H1 (cell line): ENCODE data around the gene ANAPC16. TPM values are rescaled to one million over a fixed set of nuclear protein-coding genes. Genes with fewer than 3 reads are reported as not detected.

Experiments used
- CBX5 ChIP-seq: fragments of 300-800, 300-1000 bp; sonication (generic); IDR thresholded peaks from 2 replicates; pipeline ENCODE4 v1.7.1; 2016; ENCODE audit warnings: antibody characterized with exemption, low read length, low read depth
- EP300 ChIP-seq, 2 experiments: IDR thresholded peaks; 1 replicate in 1 of 2; 2 replicates in 1 of 2; pipeline ENCODE4 v1.6.1; 2011 to 2012; ENCODE audit warnings: low read depth in 2 of 2, low read length in 2 of 2, mild to moderate bottlenecking in 2 of 2, borderline replicate concordance in 1 of 2, inconsistent platforms in 1 of 2, moderate library complexity in 1 of 2
- HDAC6 ChIP-seq: IDR thresholded peaks from one replicate; pipeline ENCODE4 v1.7.1; 2012; ENCODE audit warnings: low read depth, mild to moderate bottlenecking, inconsistent platforms, low read length, moderate library complexity
- KDM1A ChIP-seq: fragments of 200-600, 300-600 bp; sonication (generic); IDR thresholded peaks from 2 replicates; pipeline ENCODE4 v1.7.1; 2016; ENCODE audit warnings: mild to moderate bottlenecking, low read length, borderline replicate concordance
- MAX ChIP-seq: IDR thresholded peaks from 2 replicates; pipeline ENCODE4 v1.6.1; 2012; ENCODE audit warnings: inconsistent platforms
- PHF8 ChIP-seq: fragments of 200-600 bp; sonication (generic); conservative IDR thresholded peaks from 2 replicates; pipeline ENCODE4 v1.7.1; 2012; ENCODE audit warnings: low read depth, mild to moderate bottlenecking, inconsistent platforms, low read length, moderate library complexity
- TBP ChIP-seq: IDR thresholded peaks from 2 replicates; pipeline ENCODE4 v1.6.1; 2011; ENCODE audit warnings: low read depth, low read length, improper control_type of control experiment
- polyA plus RNA-seq, 7 experiments: library from polyadenylated mRNA; depleted of rRNA in 3 of 7; stranded (reverse) in 5 of 7; unstranded in 2 of 7; fragments of >200 nt in 5 of 7; fragments of 200-250 nt in 2 of 7; gene quantifications; 1 replicate in 5 of 7; 2 replicates in 1 of 7; 4 replicates in 1 of 7; pipeline versions ENCODE4 v1.2.1 to v1.2.3, GENCODE V29; 2011 to 2013; ENCODE audit warnings: missing spikeins in 2 of 7, mixed read lengths in 2 of 7
- total RNA-seq: library from RNA; stranded (reverse); fragmentation: NEBNext Ultra II Directional; extraction: Animal tissue kit (Norgen Biotek cat#: 25700); gene quantifications from 2 replicates; pipeline ENCODE4 v1.2.1, GENCODE V29; 2021

ANAPC16 gene
- total and polyA plus RNA-seq, 2 of the 8 experiments (the other 6 are each of a cell fraction or from before 2014, with no cell fraction given) = 53.1 to 57.4 TPM

GRCh38 chr10:72170733-72171132 is 45.1 kb upstream of the ANAPC16 start (continued):
- TF ChIP-seq PHF8 = no peak
- TF ChIP-seq HDAC6 = no peak
- TF ChIP-seq TBP = no peak
- no peak for TF ChIP-seq CBX5
- TF ChIP-seq KDM1A = no peak
- no peak for TF ChIP-seq MAX
- no peak for TF ChIP-seq EP300 (IDR thresholded peaks at IDR 0.05; ENCODE audit: borderline replicate concordance in 1 of 2, low read depth in 2 of 2, low read length in 2 of 2)
